Measurements from ENCODE around the gene AUNIP. TPM values are rescaled to one million over a fixed set of nuclear protein-coding genes. Genes with fewer than 3 reads are reported as not detected.

The AUNIP gene
- total RNA-seq, 2 experiments from 2014 or later = 6.7 to 8.1 TPM

DNA sequence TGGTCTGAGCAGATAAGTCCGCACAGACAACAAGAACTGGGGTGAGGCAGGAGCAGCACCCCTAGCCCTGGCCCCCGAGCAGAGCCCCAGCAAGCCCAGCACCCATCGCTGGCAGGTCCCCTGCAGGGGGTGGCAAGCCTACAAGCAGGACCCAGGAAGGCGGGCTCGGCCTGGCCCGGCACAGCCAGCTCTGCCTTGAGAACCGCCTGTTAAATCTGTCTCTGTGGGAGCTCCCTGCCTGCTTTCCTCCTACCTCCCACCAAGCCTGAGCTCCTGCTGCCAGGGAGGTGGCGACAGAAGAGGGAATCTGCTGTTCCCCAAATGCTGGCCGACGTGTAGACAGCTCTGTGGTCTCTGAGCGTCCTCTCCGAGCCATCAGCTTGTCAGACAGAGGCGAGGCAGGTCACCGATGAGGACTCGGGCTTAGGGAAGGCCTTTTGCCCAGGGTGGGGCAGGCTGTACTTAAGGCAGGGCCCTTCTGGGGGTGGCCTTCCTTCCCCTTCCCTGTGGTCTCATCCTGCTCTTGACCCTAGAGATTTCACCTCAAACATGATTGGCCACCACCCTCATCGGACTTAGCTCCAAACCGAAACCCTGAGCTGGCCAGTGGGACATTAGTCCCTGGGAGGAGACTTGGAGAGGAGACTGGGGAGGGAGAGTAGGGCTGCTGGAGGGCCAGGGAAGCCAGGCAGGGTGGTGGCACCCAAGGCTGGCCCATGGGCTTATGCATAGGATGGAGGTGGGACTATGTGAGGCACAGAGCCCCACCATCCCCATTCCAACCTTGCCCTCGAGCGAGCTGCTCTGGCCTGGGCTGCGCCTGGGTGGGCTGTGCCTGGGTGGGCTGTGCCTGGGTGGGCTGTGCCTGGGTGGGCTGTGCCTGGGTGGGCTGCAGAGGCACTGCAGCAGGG, 51.5 kb downstream of the AUNIP start:
- Mint-ChIP-seq H3K36me3 (ENCODE audit: low read depth) (no peaks in the 10 kb centered on the region), H3K4me3 (no peak overlapping the region), H3K4me1 (peaks cover 16% of the 10 kb centered on the region), H3K9me3 (no peaks in the 10 kb centered on the region), H3K27ac (no peak overlapping the region), H3K27me3 (peaks cover 3% of the 10 kb centered on the region)
- ChIA-PET POLR2A (no interaction called here), CTCF (interaction anchor here (0.6 to 1.5 kb wide), 5 partner anchors 12 to 1034 kb away, joined by 3 to 5 read pairs (median 3); partner anchors contain the start of gene MTFR1L)
- DNase-seq = no peak

DNA sequence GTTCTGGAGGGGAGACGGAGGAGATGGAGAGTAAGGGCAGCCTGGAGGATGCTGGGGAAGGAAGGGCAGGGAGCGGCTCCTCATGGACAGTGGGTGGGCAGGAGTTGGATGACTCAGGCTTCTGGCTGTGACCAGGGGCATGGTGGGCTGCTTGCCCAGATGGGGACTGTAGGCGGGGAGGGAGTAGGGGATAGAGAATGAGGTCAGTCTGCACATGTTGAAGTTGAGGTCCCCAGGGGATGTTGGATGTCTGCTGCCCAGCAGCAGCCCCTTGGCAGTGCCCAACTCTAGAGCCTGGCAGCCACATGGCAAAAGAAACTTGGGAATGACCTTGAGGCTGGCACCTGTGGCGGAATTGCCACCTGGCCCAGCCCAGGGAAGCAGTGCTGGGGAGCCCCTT, 52.8 kb downstream of the AUNIP start:
- Mint-ChIP-seq H3K36me3 (ENCODE audit: low read depth) (no peaks in the 10 kb centered on the region), H3K9me3 (no peaks in the 10 kb centered on the region), H3K27me3 (peaks cover 3% of the 10 kb centered on the region), H3K27ac (no peak overlapping the region), H3K4me1 (peaks cover 28% of the 10 kb centered on the region), H3K4me3 (no peak overlapping the region)
- CTCF ChIA-PET = interaction anchor here (0.7 to 1.5 kb wide), 3 partner anchors 97 to 198 kb away, joined by 3 to 4 read pairs (median 3); no protein-coding TSS in a partner anchor
- POLR2A ChIA-PET = no interaction called here
- DNase-seq = no peak

DNA sequence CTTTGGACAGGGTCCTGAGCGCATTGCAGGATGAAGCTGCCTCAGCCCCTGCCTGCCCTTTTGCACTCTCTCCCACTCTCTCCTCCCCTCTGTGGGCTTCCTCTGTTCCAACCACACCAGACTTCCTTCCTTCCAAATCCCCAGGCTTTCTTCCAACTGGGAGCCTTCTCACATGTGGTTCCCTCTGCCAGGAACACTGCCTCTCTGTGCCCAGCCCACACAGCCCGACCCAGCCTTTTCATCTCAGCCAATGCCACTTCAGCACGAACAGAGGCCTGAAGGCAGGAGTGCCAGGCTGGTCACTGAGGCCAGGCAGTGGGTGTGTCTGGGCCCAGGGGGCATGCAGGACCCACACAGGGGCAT, 53.4 kb downstream of the AUNIP start:
- no peaks in the 10 kb centered on the region for H3K9me3 Mint-ChIP-seq
- peaks cover 3% of the 10 kb centered on the region for H3K27me3 Mint-ChIP-seq
- no peak for DNase-seq
- CTCF ChIA-PET = interaction anchor here (0.5 kb wide), 1 partner anchor 400 kb away, joined by 3 read pairs; no protein-coding TSS in a partner anchor
- peaks cover 30% of the 10 kb centered on the region for H3K4me1 Mint-ChIP-seq
- no peak overlapping the region for H3K4me3 Mint-ChIP-seq
- no peak overlapping the region for H3K27ac Mint-ChIP-seq
- H3K36me3 Mint-ChIP-seq (ENCODE audit: low read depth) = no peaks in the 10 kb centered on the region
- POLR2A ChIA-PET = no interaction called here

DNA sequence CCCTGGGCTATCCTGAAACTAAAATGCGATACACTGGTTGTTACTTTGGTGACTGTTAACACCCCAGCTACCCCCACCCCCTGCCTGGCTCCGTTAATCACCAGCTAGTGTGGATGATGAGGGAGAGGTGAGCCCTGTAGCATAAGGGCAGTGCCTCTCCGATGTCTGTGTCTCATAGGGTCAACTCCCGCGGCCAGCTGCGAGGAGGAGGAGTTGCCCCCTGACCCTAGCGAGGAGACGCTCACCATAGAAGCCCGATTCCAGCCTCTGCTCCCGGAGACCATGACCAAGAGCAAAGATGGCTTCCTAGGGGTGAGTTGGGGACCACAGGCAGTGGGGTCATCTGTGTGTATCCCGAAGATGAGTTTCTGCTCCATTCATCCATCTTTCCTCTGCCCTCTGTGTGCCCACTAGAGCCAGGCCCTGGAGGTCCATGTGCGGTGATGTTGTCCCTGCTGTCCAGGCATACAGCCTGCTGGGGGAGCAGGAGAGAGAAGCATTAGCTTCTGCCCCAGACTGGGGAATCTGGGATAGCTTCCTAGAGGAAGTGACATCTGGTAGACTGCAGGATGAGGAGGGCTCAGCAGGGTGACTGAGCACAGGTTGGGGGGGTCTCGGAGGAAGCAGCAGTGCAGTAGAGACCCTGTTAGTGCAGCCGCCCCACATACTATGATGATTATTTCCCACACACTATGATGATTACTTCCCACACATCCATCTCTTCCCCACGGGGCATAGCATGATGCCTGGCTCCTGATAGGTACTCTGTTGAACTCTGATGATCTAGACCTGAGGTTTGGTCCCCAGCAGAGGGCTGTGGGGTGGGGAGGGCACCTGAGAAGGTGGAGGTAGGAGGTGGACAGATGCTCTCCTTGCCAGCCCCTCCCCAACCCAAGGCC, 54.0 kb downstream of the AUNIP start:
- H3K27ac Mint-ChIP-seq = no peak overlapping the region
- peaks cover 5% of the 10 kb centered on the region for H3K27me3 Mint-ChIP-seq
- CTCF ChIA-PET = no interaction called here
- H3K36me3 Mint-ChIP-seq (ENCODE audit: low read depth) = no peaks in the 10 kb centered on the region
- POLR2A ChIA-PET = no interaction called here
- no peak for DNase-seq
- H3K4me1 Mint-ChIP-seq = peaks cover 34% of the 10 kb centered on the region
- no peak overlapping the region for H3K4me3 Mint-ChIP-seq
- no peaks in the 10 kb centered on the region for H3K9me3 Mint-ChIP-seq

DNA sequence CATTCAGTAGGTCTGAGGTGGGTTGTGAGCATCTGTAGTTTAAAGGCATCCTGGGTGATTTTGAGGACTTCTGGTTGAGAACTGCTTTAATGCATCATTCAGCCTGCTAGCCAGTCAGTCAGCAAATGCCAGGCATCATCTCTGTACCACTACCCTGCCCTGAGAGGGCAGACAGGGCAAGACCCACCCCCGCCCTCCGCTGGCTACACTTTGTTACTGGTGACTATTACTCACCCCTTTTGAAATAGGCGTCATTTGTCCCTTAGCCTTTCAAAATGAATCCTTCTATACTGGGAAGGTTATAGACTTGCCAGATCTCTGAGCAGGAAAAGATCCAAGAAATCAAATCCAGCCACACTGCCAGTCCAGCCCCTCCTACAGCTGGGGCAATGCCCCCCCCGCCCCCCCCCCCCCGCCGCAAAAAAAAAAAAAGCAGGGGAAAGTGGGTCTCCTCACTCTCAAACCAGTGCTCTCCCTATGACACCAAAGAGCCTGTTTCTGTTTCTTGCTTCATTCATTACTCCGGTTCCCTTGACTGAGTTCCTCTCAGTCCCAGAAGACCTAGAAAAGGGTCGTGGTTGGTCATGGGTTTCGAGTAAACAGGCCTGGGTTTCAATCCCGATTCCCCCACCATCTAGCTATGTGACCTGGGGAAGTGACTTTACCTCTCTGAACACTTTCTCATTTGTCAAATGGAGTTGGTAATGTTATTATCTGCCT, 54.9 kb downstream of the AUNIP start:
- CTCF ChIA-PET = no interaction called here
- POLR2A ChIA-PET = no interaction called here
- peaks cover 38% of the 10 kb centered on the region for H3K4me1 Mint-ChIP-seq
- no peaks in the 10 kb centered on the region for H3K36me3 Mint-ChIP-seq (ENCODE audit: low read depth)
- no peak overlapping the region for H3K27ac Mint-ChIP-seq
- H3K27me3 Mint-ChIP-seq = peaks cover 5% of the 10 kb centered on the region
- H3K4me3 Mint-ChIP-seq = no peak overlapping the region
- no peak for DNase-seq
- no peaks in the 10 kb centered on the region for H3K9me3 Mint-ChIP-seq

DNA sequence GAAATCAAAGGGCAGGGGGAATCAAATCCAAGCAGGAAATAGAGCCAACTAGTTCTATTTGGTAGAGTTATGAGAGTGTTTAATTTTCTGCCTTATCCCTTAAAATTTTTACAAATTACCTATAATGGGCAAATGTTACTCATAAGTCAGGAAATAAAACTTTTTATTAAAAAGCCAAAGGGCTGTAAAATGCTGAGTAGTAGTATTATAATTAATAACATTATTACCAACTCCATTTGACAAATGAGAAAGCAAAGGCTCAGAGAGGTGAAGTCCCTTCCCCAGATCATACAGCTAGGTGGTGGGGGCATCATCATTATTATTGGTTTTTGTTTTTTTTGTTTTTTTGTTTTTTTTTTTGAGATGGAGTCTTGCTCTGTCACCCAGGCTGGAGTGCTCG, 55.9 kb downstream of the AUNIP start:
- ChIA-PET POLR2A (no interaction called here), CTCF (interaction anchor here (0.6 kb wide), 1 partner anchor 18 kb away, joined by 3 read pairs; no protein-coding TSS in a partner anchor)
- H3K4me3 Mint-ChIP-seq = no peak overlapping the region
- no peaks in the 10 kb centered on the region for H3K9me3 Mint-ChIP-seq
- no peak overlapping the region for H3K27ac Mint-ChIP-seq
- peaks cover 43% of the 10 kb centered on the region for H3K4me1 Mint-ChIP-seq
- no peaks in the 10 kb centered on the region for H3K36me3 Mint-ChIP-seq (ENCODE audit: low read depth)
- H3K27me3 Mint-ChIP-seq = peaks cover 5% of the 10 kb centered on the region
- DNase-seq = no peak

DNA sequence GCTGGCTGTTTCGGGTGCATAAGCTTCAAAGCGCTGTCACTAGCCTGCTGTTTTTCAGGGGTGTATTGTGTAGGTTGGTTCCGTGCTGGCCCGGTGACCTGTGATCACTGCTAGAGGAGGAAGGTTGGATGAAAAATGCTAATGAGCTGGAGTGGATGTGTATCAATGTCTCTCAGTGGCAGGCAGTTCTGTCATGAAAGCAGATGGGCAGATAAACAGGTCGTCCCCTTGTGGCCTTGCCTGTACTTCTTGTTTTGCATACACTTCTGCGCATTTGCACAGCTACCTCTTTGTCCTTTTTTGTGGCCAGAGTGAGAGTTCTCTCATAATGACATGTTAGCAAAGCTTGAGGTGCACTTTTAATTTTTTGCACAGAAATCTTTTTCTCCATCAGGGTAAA, 56.3 kb downstream of the AUNIP start:
- Mint-ChIP-seq H3K27me3 (peaks cover 5% of the 10 kb centered on the region), H3K4me1 (peaks cover 48% of the 10 kb centered on the region), H3K9me3 (no peaks in the 10 kb centered on the region), H3K27ac (no peak overlapping the region), H3K36me3 (ENCODE audit: low read depth) (no peaks in the 10 kb centered on the region), H3K4me3 (no peak overlapping the region)
- DNase-seq = no peak
- ChIA-PET CTCF (interaction anchor here (0.6 to 1.4 kb wide), 2 partner anchors 18 to 184 kb away, joined by 3 to 4 read pairs; no protein-coding TSS in a partner anchor), POLR2A (no interaction called here)

DNA sequence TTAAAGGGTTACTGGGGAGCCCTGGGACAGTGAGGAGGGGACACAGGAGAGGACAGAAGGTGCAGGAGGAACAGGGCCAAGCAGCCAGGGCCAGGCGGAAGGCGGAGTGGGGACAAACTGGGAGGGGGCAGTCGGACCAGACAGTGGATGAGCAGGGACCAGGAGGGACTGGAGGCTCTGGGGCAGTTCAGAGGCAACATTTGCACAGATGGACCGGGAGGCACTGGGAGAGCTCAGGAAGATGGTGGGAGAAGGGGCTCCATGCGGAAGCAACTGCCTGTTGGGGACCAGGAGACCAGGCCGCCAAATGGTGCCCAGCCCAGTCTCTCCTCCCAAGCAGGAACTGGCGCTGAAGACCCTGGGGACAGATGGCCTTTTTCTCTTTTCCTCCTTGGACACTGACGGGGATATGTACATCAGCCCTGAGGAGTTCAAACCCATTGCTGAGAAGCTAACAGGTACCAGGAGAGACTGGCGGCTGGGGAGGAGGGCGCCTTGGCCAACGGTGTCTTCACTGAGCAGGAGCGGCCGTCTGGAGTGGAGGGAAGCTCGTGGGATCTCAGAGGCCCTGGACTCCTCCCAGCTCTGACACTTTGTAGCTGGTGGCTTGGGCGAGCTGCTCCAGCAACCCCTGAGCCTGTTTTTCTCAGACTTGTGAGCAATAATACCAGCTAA, 58.4 kb downstream of the AUNIP start:
- no peaks in the 10 kb centered on the region for H3K9me3 Mint-ChIP-seq
- peaks cover 68% of the 10 kb centered on the region for H3K4me1 Mint-ChIP-seq
- CTCF ChIA-PET = interaction anchor here (0.7 to 1.9 kb wide), 8 partner anchors 10 to 242 kb away, joined by 3 to 4 read pairs (median 3); no protein-coding TSS in a partner anchor
- POLR2A ChIA-PET = no interaction called here
- no peak for DNase-seq
- peak overlapping the region; percentile 63 for H3K27ac Mint-ChIP-seq
- no peaks in the 10 kb centered on the region for H3K36me3 Mint-ChIP-seq (ENCODE audit: low read depth)
- peaks cover 6% of the 10 kb centered on the region for H3K27me3 Mint-ChIP-seq
- H3K4me3 Mint-ChIP-seq = peak overlapping the region; percentile 76

DNA sequence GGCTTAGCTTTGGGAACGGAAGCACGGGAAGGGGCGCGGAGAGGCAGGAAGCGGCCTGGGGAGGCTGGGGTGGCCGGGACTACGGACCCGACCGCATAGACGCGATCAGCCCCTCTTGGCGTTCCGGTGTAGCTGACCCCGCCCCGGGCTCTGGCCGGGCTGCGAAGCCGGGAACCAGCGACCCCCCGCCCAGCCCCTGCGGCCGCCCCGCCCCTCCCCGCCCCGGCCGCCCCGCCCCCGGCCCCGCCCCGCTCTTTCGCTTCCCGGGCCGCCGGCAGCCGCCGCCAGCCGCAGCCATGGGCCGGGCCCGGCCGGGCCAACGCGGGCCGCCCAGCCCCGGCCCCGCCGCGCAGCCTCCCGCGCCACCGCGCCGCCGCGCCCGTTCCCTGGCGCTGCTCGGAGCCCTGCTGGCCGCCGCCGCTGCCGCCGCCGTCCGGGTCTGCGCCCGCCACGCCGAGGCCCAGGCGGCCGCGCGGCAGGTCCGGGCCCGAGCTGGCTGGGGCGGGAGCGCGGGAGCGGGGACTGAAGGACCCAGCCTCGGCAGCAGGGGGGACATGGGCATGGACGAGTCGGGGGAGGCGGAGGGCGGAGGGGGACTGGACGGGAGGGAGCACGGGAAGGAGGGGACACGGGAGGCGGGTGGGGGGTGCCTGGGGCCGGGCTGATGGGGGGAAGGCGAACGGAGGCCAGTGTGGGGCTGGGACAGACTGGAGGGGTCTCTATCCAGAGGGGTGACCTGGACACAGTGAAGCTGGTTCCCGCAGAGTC, 59.1 kb downstream of the AUNIP start, which contains the start of gene SELENON:
TSS of gene SELENON (plus strand) at position 259 of the 768 bp plus-strand sequence. CDS start at position 297, 38 bp downstream.
- Mint-ChIP-seq H3K36me3 (ENCODE audit: low read depth) (no peaks in the 10 kb centered on the region), H3K27ac (peak within 1 kb of the TSS; percentile 81), H3K4me3 (peak within 1 kb of the TSS; percentile 76), H3K9me3 (no peaks in the 10 kb centered on the region), H3K4me1 (peaks cover 74% of the 10 kb centered on the region), H3K27me3 (peaks cover 9% of the 10 kb centered on the region)
- ChIA-PET POLR2A (interaction anchor here (0.7 kb wide), 1 partner anchor 191 kb away, joined by 5 read pairs; no protein-coding TSS in a partner anchor), CTCF (interaction anchor here (0.7 to 1.9 kb wide), 8 partner anchors 9 to 241 kb away, joined by 3 to 4 read pairs (median 3); partner anchors contain the start of gene MTFR1L)
- peak; percentile 44 for DNase-seq

DNA sequence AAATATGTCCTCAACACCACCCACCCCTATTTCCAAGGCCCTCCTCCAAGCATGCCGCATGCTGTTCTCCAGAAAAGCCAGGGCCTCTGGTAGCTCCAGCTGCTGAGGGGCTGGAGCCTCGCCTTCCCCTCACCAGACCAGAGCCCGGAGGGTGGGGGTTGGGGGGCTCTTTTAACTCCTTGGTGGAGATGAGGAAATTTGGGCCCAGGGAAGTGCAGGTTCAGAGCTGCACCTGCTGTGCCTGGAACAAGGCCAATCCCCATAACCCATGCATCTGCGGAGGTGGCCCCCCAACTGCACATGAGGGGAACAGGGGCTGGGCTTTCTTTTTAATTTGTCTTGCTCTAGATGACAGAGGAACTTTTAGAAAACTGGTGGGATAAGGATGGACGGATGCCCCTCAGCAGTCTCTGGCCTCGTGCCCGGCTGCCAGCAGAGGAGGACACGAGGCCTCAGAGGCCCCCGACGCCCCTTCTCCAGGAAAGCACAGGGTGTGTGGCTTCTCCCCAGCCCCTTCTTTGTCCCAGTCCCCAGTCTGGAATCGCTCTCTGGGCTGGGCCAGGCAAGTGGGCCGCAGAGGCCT, 59.8 kb downstream of the AUNIP start:
- ChIA-PET CTCF (interaction anchor here (0.7 to 1.3 kb wide), 4 partner anchors 12 to 180 kb away, joined by 3 to 4 read pairs (median 3); partner anchors contain the start of gene MTFR1L), POLR2A (interaction anchor here (0.7 kb wide), 1 partner anchor 191 kb away, joined by 5 read pairs; no protein-coding TSS in a partner anchor)
- peak overlapping the region; percentile 81 for H3K27ac Mint-ChIP-seq
- H3K4me1 Mint-ChIP-seq = peaks cover 72% of the 10 kb centered on the region
- DNase-seq = no peak
- H3K36me3 Mint-ChIP-seq (ENCODE audit: low read depth) = no peaks in the 10 kb centered on the region
- H3K9me3 Mint-ChIP-seq = no peaks in the 10 kb centered on the region
- H3K27me3 Mint-ChIP-seq = peaks cover 9% of the 10 kb centered on the region
- H3K4me3 Mint-ChIP-seq = peak overlapping the region; percentile 63
